T1000 (cell line): Measurements from ENCODE around the gene IL17RE.
"Not testable (repeated sequence)": the region's sequence is repeated elsewhere in the genome, so short reads cannot be mapped to it uniquely, and the experiment has no call there.

Experiments
- DNase-seq: peaks from one replicate; lab custom pipeline; 2025; ENCODE audit warnings: mixed read lengths; lab: John Stamatoyannopoulos, UW

IL17RE gene

GRCh38 chr3:9934993-9935392 lies 32.3 kb downstream of the IL17RE start:
- DNase-seq = no peak

- no peak for DNase-seq
Measured at GRCh38 chr3:9935966-9936510, 33.4 kb downstream of the IL17RE start.

GRCh38 chr3:9937486-9938238 lies 35.0 kb downstream of the IL17RE start:
- no peak for DNase-seq

- no peak for DNase-seq
Measured at GRCh38 chr3:9938966-9939365, 36.3 kb downstream of the IL17RE start.

GRCh38 chr3:9939906-9940305 lies 37.3 kb downstream of the IL17RE start:
- DNase-seq = not testable (repeated sequence)

GRCh38 chr3:9940746-9941145 lies 38.1 kb downstream of the IL17RE start:
- DNase-seq = no peak

- no peak for DNase-seq
Measured at GRCh38 chr3:9942164-9942563, 39.5 kb downstream of the IL17RE start.

GRCh38 chr3:9942934-9943690 lies 40.5 kb downstream of the IL17RE start:
- DNase-seq = no peak

- no peak for DNase-seq
Measured at GRCh38 chr3:9944271-9944670, 41.6 kb downstream of the IL17RE start.

- no peak for DNase-seq
Measured at GRCh38 chr3:9945358-9945757, 42.7 kb downstream of the IL17RE start.

- DNase-seq = peak; percentile 86
Measured at GRCh38 chr3:9946112-9947024, 43.7 kb downstream of the IL17RE start.

- DNase-seq = peak; percentile 78
Measured at GRCh38 chr3:9947025-9947995, 44.7 kb downstream of the IL17RE start.

- DNase-seq = no peak
Measured at GRCh38 chr3:9948586-9948985, 45.9 kb downstream of the IL17RE start.

- DNase-seq = no peak
Measured at GRCh38 chr3:9949115-9949514, 46.5 kb downstream of the IL17RE start.

- no peak for DNase-seq
Measured at GRCh38 chr3:9949626-9950025, 47.0 kb downstream of the IL17RE start.

GRCh38 chr3:9951126-9951525 lies 48.5 kb downstream of the IL17RE start:
- no peak for DNase-seq

GRCh38 chr3:9951598-9951961 lies 48.9 kb downstream of the IL17RE start:
- DNase-seq = no peak

- peak; percentile 19 for DNase-seq
Measured at GRCh38 chr3:9951962-9952805, 49.5 kb downstream of the IL17RE start, which contains the start of gene PRRT3. Gene PRRT3, minus strand, starts transcription at chr3:9952408. Its CDS starts 2,293 bp downstream, at chr3:9950115.

GRCh38 chr3:9955067-9955502 lies 52.4 kb downstream of the IL17RE start:
- no peak for DNase-seq
